ENCODE measurements around the gene ANO1.

ANO1 gene

DNA sequence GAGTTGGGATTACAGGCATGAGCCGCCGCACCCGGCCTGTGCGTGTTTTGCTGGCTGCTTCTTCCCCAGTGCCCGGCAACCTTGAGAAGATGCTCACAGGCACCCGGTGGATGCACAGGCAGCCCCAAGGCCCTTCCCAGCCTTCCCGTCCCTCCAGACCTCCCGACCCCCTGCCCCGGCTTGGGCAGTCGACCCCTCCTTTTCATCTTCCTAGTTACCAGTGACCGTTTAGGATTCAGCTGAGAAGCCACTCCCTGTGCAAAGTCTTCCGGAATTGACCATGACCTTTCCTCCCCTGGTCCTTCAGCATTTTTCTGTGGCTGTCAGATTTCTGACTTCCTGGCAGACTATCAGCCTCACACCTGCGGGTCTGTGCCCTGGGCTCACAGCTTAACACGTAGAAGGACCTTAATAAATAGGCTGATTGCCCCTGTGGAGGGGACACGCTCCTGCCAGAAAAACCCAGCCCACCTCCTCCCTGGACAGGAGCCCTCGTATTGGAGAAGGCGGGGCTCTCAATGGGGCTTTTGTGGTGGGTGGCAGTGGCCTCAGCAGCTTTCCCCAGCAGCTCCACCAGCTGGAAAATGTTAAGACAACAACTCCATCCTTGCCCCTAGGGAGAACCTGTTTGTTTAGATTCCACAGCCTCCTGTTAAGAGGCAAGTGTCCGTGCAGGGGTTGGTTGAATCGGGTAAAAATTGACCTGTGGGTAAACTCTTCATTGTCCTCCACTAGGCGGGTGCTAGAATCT, 10.4 kb upstream of the ANO1 start:
- TF ChIP-seq ZNF8 (CRISPR knock-in tag; IDR thresholded peaks at IDR 0.05) (no peak), GLIS3 (CRISPR knock-in tag; IDR thresholded peaks at IDR 0.05) (no peak), CSDC2 (CRISPR knock-in tag; IDR thresholded peaks at IDR 0.05) (no peak), RARB (CRISPR knock-in tag; IDR thresholded peaks at IDR 0.05) (no peak), PPARA (CRISPR knock-in tag; IDR thresholded peaks at IDR 0.05; ENCODE audit: borderline replicate concordance) (no peak), SNAI2 (CRISPR knock-in tag; IDR thresholded peaks at IDR 0.05) (no peak), ZFP30 (CRISPR knock-in tag; IDR thresholded peaks at IDR 0.05) (no peak), OSR1 (CRISPR knock-in tag; IDR thresholded peaks at IDR 0.05) (no peak), ZNF70 (CRISPR knock-in tag; IDR thresholded peaks at IDR 0.05) (no peak), BACH2 (CRISPR knock-in tag; IDR thresholded peaks at IDR 0.05; ENCODE audit: borderline replicate concordance) (no peak), TOX (CRISPR knock-in tag; IDR thresholded peaks at IDR 0.05; ENCODE audit: borderline replicate concordance) (no peak), ZC3H10 (CRISPR knock-in tag; IDR thresholded peaks at IDR 0.05) (no peak), ZNF565 (CRISPR knock-in tag; conservative IDR thresholded peaks at IDR 0.05; ENCODE audit: low read depth) (no peak), POU6F1 (CRISPR knock-in tag; IDR thresholded peaks at IDR 0.05; ENCODE audit: borderline replicate concordance, low read depth) (no peak), ARNTL (CRISPR knock-in tag; IDR thresholded peaks at IDR 0.05; ENCODE audit: borderline replicate concordance, low read depth) (no peak), ESRRG (CRISPR knock-in tag; IDR thresholded peaks at IDR 0.05) (no peak)
- TF ChIP-seq, protein P1, sequence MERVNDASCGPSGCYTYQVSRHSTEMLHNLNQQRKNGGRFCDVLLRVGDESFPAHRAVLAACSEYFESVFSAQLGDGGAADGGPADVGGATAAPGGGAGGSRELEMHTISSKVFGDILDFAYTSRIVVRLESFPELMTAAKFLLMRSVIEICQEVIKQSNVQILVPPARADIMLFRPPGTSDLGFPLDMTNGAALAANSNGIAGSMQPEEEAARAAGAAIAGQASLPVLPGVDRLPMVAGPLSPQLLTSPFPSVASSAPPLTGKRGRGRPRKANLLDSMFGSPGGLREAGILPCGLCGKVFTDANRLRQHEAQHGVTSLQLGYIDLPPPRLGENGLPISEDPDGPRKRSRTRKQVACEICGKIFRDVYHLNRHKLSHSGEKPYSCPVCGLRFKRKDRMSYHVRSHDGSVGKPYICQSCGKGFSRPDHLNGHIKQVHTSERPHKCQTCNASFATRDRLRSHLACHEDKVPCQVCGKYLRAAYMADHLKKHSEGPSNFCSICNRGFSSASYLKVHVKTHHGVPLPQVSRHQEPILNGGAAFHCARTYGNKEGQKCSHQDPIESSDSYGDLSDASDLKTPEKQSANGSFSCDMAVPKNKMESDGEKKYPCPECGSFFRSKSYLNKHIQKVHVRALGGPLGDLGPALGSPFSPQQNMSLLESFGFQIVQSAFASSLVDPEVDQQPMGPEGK (CRISPR knock-in tag; IDR thresholded peaks at IDR 0.05; ENCODE audit: borderline replicate concordance), result no peak
- ATAC-seq, result no peak

DNA sequence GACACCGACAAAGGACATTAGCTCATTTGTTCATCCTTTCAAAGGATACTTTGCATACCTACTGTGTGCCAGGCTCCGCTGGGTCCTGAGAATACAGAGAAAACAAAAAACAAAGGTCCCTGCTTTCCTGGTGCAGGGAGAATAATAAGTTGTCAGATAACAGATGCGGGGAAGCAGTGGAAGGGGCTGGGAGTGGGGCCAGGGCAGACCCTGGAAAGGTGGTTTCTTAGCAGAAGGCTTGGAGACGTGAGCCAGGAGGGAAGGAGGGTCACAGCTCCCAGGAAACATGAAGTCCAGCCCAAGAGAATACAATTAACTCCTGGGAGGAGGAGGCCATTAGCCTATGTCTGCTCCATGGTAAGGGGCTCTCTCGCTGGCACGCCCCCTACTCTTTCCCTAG, 9.8 kb upstream of the ANO1 start:
- ATAC-seq, result no peak
- TF ChIP-seq, protein P2, sequence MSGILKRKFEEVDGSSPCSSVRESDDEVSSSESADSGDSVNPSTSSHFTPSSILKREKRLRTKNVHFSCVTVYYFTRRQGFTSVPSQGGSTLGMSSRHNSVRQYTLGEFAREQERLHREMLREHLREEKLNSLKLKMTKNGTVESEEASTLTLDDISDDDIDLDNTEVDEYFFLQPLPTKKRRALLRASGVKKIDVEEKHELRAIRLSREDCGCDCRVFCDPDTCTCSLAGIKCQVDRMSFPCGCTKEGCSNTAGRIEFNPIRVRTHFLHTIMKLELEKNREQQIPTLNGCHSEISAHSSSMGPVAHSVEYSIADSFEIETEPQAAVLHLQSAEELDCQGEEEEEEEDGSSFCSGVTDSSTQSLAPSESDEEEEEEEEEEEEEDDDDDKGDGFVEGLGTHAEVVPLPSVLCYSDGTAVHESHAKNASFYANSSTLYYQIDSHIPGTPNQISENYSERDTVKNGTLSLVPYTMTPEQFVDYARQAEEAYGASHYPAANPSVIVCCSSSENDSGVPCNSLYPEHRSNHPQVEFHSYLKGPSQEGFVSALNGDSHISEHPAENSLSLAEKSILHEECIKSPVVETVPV (CRISPR knock-in tag; IDR thresholded peaks at IDR 0.05), result no peak
- no peak for TF ChIP-seq SNAI2 (CRISPR knock-in tag; IDR thresholded peaks at IDR 0.05)

GRCh38 chr11:70068950-70069349, 9.2 kb upstream of the ANO1 start:
- no peak for ATAC-seq

More at GRCh38 chr11:70068950-70069349, 9.2 kb upstream of the ANO1 start:
- TF ChIP-seq, protein P2 (CRISPR knock-in tag; IDR thresholded peaks at IDR 0.05), result no peak
- TF ChIP-seq ZNF565 (CRISPR knock-in tag; conservative IDR thresholded peaks at IDR 0.05; ENCODE audit: low read depth), result no peak
- no peak for TF ChIP-seq RARB (CRISPR knock-in tag; IDR thresholded peaks at IDR 0.05)
- TF ChIP-seq ZC3H10 (CRISPR knock-in tag; IDR thresholded peaks at IDR 0.05), result no peak
- no peak for TF ChIP-seq TCF4 (CRISPR knock-in tag; IDR thresholded peaks at IDR 0.05; ENCODE audit: borderline replicate concordance)
- no peak for TF ChIP-seq ISL1 (CRISPR knock-in tag; IDR thresholded peaks at IDR 0.05)
- TF ChIP-seq ARNTL (CRISPR knock-in tag; IDR thresholded peaks at IDR 0.05; ENCODE audit: borderline replicate concordance, low read depth), result no peak
- TF ChIP-seq POU6F1 (CRISPR knock-in tag; IDR thresholded peaks at IDR 0.05; ENCODE audit: borderline replicate concordance, low read depth), result no peak
- TF ChIP-seq OSR1 (CRISPR knock-in tag; IDR thresholded peaks at IDR 0.05), result no peak
- TF ChIP-seq, protein P1 (CRISPR knock-in tag; IDR thresholded peaks at IDR 0.05; ENCODE audit: borderline replicate concordance), result no peak
- TF ChIP-seq ZFP30 (CRISPR knock-in tag; IDR thresholded peaks at IDR 0.05), result no peak
- TF ChIP-seq SNAI2 (CRISPR knock-in tag; IDR thresholded peaks at IDR 0.05), result no peak
- TF ChIP-seq GLIS3 (CRISPR knock-in tag; IDR thresholded peaks at IDR 0.05), result no peak
- TF ChIP-seq CSDC2 (CRISPR knock-in tag; IDR thresholded peaks at IDR 0.05), result no peak
- TF ChIP-seq, protein P3, sequence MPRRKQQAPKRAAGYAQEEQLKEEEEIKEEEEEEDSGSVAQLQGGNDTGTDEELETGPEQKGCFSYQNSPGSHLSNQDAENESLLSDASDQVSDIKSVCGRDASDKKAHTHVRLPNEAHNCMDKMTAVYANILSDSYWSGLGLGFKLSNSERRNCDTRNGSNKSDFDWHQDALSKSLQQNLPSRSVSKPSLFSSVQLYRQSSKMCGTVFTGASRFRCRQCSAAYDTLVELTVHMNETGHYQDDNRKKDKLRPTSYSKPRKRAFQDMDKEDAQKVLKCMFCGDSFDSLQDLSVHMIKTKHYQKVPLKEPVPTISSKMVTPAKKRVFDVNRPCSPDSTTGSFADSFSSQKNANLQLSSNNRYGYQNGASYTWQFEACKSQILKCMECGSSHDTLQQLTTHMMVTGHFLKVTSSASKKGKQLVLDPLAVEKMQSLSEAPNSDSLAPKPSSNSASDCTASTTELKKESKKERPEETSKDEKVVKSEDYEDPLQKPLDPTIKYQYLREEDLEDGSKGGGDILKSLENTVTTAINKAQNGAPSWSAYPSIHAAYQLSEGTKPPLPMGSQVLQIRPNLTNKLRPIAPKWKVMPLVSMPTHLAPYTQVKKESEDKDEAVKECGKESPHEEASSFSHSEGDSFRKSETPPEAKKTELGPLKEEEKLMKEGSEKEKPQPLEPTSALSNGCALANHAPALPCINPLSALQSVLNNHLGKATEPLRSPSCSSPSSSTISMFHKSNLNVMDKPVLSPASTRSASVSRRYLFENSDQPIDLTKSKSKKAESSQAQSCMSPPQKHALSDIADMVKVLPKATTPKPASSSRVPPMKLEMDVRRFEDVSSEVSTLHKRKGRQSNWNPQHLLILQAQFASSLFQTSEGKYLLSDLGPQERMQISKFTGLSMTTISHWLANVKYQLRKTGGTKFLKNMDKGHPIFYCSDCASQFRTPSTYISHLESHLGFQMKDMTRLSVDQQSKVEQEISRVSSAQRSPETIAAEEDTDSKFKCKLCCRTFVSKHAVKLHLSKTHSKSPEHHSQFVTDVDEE (CRISPR knock-in tag; IDR thresholded peaks at IDR 0.05), result no peak

Data from SK-N-SH treated with all-trans-retinoic acid at 6 μM for 48 hours (cell line).